H1 (cell line): ENCODE results near the gene ENO2. TPM values are rescaled to one million over a fixed set of nuclear protein-coding genes. Genes with fewer than 3 reads are reported as not detected.

ENCODE experiments used
- EGR1 ChIP-seq: IDR thresholded peaks from 2 replicates; pipeline ENCODE4 v1.6.1; 2011; ENCODE audit warnings: low read depth, low read length, borderline replicate concordance
- EP300 ChIP-seq, 2 experiments: IDR thresholded peaks; 1 replicate in 1 of 2; 2 replicates in 1 of 2; pipeline ENCODE4 v1.6.1; 2011 to 2012; ENCODE audit warnings: low read depth in 2 of 2, low read length in 2 of 2, mild to moderate bottlenecking in 2 of 2, borderline replicate concordance in 1 of 2, inconsistent platforms in 1 of 2, moderate library complexity in 1 of 2
- POLR2AphosphoS5 ChIP-seq: IDR thresholded peaks from 2 replicates; pipeline ENCODE4 v1.6.1; 2011; ENCODE audit warnings: low read depth, low read length
- SRF ChIP-seq: IDR thresholded peaks from 2 replicates; pipeline ENCODE4 v1.6.1; 2011; ENCODE audit warnings: mild to moderate bottlenecking, low read depth, low read length, moderate library complexity
- polyA plus RNA-seq, 7 experiments: library from polyadenylated mRNA; depleted of rRNA in 3 of 7; stranded (reverse) in 5 of 7; unstranded in 2 of 7; fragments of >200 nt in 5 of 7; fragments of 200-250 nt in 2 of 7; gene quantifications; 1 replicate in 5 of 7; 2 replicates in 1 of 7; 4 replicates in 1 of 7; pipeline versions ENCODE4 v1.2.1 to v1.2.3, GENCODE V29; 2011 to 2013; ENCODE audit warnings: missing spikeins in 2 of 7, mixed read lengths in 2 of 7
- total RNA-seq: library from RNA; stranded (reverse); fragmentation: NEBNext Ultra II Directional; extraction: Animal tissue kit (Norgen Biotek cat#: 25700); gene quantifications from 2 replicates; pipeline ENCODE4 v1.2.1, GENCODE V29; 2021
- TF ChIP-seq, protein P1 (sequence below): fragments of 300-600 bp; sonication (generic); IDR thresholded peaks from 2 replicates; pipeline ENCODE4 v1.7.1; 2012; ENCODE audit warnings: low read length, moderate library complexity, mild to moderate bottlenecking, inconsistent platforms; ENCODE audit not compliant: insufficient replicate concordance
- TF ChIP-seq, protein P2 (sequence below): IDR thresholded peaks from 2 replicates; pipeline ENCODE4 v1.6.1; 2011; ENCODE audit warnings: low read length, improper control_type of control experiment
- TF ChIP-seq, protein P3 (sequence below): IDR thresholded peaks from 2 replicates; pipeline ENCODE4 v1.6.1; 2012; ENCODE audit warnings: inconsistent platforms

Gene ENO2
- total and polyA plus RNA-seq, 2 of the 8 experiments (the other 6 are each of a cell fraction or from before 2014, with no cell fraction given): 92.4 to 102 TPM

DNA sequence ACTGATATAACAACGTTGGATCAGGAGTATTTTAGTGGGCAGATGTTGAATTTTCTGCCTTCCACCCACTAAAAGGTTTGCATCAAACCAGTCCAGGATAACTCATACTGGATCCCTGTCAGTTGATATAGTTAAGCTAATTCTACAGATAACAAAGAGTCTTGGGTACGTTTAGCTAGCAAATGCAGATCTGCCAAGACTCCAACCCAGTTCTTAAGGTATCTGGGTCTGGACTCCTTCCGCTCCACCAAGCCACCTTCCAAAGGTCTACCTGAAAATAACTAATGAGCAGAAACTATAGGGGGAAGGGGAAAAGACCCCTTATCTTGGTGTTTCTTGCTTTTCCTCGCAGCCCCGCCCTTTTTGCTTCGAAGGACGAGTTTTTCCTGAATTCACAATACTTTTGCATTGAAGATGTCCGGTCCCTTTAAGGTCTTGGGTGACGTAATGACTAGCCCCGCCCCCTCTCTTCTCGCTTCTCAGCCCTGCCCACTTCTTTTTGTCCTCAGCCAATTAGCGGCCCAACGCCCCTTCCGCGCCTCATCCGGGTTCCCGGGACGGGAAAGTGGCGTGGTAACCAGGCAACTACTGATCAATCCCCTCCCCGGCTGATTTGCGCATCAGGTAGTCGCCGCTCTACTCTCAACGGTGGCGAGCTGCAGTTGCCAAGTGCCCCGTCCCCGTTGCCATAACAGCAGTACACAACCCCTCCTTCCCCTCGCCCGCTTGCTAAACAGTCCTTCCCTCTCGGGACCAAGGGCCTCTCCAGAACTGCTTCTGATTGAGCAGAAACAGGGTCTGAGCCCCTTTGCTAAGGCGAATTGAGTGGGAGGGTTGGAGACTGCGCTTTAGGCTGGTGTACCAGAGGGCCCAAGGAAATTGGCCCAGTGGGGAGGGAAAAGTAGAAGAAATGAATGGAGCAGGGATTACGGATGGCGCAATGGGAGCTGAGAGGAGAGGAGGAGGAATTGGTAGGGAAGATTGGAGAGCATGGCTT is 9.8 kb upstream of the ENO2 start, which contains the start of gene LRRC23 (continued):
- TF ChIP-seq, protein P1, sequence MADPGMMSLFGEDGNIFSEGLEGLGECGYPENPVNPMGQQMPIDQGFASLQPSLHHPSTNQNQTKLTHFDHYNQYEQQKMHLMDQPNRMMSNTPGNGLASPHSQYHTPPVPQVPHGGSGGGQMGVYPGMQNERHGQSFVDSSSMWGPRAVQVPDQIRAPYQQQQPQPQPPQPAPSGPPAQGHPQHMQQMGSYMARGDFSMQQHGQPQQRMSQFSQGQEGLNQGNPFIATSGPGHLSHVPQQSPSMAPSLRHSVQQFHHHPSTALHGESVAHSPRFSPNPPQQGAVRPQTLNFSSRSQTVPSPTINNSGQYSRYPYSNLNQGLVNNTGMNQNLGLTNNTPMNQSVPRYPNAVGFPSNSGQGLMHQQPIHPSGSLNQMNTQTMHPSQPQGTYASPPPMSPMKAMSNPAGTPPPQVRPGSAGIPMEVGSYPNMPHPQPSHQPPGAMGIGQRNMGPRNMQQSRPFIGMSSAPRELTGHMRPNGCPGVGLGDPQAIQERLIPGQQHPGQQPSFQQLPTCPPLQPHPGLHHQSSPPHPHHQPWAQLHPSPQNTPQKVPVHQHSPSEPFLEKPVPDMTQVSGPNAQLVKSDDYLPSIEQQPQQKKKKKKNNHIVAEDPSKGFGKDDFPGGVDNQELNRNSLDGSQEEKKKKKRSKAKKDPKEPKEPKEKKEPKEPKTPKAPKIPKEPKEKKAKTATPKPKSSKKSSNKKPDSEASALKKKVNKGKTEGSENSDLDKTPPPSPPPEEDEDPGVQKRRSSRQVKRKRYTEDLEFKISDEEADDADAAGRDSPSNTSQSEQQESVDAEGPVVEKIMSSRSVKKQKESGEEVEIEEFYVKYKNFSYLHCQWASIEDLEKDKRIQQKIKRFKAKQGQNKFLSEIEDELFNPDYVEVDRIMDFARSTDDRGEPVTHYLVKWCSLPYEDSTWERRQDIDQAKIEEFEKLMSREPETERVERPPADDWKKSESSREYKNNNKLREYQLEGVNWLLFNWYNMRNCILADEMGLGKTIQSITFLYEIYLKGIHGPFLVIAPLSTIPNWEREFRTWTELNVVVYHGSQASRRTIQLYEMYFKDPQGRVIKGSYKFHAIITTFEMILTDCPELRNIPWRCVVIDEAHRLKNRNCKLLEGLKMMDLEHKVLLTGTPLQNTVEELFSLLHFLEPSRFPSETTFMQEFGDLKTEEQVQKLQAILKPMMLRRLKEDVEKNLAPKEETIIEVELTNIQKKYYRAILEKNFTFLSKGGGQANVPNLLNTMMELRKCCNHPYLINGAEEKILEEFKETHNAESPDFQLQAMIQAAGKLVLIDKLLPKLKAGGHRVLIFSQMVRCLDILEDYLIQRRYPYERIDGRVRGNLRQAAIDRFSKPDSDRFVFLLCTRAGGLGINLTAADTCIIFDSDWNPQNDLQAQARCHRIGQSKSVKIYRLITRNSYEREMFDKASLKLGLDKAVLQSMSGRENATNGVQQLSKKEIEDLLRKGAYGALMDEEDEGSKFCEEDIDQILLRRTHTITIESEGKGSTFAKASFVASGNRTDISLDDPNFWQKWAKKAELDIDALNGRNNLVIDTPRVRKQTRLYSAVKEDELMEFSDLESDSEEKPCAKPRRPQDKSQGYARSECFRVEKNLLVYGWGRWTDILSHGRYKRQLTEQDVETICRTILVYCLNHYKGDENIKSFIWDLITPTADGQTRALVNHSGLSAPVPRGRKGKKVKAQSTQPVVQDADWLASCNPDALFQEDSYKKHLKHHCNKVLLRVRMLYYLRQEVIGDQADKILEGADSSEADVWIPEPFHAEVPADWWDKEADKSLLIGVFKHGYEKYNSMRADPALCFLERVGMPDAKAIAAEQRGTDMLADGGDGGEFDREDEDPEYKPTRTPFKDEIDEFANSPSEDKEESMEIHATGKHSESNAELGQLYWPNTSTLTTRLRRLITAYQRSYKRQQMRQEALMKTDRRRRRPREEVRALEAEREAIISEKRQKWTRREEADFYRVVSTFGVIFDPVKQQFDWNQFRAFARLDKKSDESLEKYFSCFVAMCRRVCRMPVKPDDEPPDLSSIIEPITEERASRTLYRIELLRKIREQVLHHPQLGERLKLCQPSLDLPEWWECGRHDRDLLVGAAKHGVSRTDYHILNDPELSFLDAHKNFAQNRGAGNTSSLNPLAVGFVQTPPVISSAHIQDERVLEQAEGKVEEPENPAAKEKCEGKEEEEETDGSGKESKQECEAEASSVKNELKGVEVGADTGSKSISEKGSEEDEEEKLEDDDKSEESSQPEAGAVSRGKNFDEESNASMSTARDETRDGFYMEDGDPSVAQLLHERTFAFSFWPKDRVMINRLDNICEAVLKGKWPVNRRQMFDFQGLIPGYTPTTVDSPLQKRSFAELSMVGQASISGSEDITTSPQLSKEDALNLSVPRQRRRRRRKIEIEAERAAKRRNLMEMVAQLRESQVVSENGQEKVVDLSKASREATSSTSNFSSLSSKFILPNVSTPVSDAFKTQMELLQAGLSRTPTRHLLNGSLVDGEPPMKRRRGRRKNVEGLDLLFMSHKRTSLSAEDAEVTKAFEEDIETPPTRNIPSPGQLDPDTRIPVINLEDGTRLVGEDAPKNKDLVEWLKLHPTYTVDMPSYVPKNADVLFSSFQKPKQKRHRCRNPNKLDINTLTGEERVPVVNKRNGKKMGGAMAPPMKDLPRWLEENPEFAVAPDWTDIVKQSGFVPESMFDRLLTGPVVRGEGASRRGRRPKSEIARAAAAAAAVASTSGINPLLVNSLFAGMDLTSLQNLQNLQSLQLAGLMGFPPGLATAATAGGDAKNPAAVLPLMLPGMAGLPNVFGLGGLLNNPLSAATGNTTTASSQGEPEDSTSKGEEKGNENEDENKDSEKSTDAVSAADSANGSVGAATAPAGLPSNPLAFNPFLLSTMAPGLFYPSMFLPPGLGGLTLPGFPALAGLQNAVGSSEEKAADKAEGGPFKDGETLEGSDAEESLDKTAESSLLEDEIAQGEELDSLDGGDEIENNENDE: no peak
- peak in 1 of 2 experiments; percentile 72; a peak in 1 of 3 replicates for TF ChIP-seq EP300 (IDR thresholded peaks at IDR 0.05; ENCODE audit: borderline replicate concordance in 1 of 2, low read depth in 2 of 2, low read length in 2 of 2)
- TF ChIP-seq, protein P2, sequence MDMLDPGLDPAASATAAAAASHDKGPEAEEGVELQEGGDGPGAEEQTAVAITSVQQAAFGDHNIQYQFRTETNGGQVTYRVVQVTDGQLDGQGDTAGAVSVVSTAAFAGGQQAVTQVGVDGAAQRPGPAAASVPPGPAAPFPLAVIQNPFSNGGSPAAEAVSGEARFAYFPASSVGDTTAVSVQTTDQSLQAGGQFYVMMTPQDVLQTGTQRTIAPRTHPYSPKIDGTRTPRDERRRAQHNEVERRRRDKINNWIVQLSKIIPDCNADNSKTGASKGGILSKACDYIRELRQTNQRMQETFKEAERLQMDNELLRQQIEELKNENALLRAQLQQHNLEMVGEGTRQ: no peak
- TF ChIP-seq EGR1: no peak
- TF ChIP-seq POLR2AphosphoS5: no peak; the same call in 1 of the 2 replicates
- TF ChIP-seq, protein P3, sequence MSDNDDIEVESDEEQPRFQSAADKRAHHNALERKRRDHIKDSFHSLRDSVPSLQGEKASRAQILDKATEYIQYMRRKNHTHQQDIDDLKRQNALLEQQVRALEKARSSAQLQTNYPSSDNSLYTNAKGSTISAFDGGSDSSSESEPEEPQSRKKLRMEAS: no peak
- no peak for TF ChIP-seq SRF
